ENCODE results near the gene MSI2.

The MSI2 gene

DNA sequence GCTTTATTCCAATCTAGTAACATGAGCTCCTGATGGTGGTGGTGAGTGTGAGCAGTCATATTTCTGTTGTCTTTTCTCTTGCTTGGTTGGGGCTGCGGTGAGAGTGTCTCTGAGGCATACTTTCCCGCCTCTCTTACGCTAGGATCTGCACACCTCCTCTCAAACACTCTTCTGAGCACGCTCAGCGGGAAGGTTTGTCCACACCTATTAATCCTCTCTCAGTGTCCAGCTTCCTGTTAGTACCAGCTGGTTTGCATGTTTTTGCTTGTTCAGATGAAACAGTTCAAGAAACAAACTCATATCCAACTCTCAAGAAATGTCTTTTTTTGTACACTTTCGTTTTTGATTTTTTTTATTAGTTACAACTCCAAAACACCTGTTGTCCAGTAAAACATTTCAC lies 399.2 kb downstream of the MSI2 start:
- no peak for DNase-seq

DNA sequence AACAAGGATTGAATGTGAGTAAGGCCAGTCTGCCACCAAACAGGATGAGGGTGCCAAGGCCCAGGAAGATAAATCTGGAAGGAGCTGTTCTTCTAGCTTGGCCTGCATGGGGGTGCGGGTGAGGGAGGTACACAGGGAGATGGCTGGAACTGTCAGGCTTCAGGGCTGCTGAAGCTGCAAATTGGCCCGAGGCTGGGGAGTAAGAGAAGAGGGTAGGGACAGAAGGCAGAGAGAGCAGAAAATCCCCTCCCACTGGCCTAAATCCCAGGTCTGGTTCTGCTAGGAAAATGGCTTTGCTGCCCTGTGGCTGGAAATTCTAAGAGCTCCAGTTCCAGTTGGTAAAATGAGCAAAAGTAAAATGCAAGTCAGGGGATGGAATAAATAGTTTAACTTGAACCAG lies 400.9 kb downstream of the MSI2 start:
- no peak for DNase-seq

DNA sequence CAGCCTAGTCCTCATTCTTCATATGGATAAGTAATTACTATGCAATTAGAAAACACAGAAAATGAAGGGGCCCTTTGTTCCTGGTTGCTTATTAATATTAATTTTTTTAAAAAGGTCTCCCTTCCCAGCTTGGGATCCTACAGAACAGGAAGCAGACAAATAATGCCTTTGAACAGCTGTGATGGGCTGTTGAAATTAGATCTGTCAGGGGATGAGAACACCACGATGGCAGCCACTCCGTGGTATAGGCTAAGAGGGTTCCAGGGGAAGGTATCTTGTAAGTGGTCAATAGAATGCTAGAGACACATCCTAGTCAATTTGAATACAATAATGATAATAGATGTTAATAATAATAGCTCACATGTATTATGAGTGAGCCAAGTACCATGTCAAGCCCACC lies 405.7 kb downstream of the MSI2 start:
- DNase-seq: no peak

DNA sequence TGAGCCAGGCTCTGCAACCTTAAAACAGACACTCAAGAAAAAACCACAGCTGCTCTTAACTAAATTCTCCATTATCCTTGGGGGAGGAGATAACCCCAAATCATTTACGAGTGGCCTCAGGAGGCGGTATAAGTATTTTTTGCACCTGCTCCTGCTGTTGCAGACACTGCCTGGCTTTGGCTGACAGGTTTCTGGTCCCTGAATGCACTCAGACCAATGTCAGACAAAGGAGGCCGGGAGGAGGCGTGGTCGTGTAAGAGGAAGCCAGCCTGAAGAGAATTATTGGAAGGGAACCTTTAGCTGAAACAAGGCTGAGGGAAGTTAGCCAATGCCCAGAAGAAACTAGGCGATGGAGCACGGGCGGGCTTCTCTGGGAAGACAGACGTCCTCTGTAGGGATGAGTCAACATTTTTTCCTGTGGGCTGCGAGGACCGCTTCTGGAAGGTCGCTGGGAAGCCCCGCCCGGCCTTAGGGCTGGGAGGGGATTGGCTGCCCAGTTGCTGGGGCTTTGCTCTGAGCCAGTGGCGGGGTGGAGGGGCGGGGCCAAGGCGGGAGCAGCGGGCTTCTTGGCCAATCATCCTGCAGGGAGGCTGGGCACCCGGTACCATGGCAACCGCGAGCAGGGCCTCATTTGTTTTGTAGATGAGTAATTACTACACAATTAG lies 406.5 kb downstream of the MSI2 start:
- DNase-seq: peak; percentile 39

GRCh38 chr17:57663326-57664070 lies 407.2 kb downstream of the MSI2 start:
- no peak for DNase-seq

GRCh38 chr17:57665128-57665527 lies 408.8 kb downstream of the MSI2 start:
- DNase-seq: no peak

DNA sequence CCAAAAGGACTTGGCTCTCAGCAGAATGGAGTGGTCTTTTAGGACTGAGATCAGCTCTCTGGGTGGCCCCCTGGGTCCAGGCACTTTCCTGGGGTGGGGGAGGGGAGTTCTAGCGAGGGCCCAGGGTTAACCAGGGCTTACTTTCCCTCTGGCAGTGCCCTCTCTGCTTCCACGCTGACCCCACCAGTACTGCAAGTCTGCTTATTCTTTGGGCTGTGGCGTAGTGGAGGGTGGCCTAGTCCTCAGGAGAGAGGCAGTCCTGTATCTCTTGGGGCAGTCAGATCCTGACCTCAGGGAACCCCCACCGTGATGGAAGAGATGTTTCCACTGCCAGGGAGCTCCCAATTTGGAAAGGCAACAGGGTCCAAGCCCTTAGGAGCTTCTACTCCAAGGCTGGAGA lies 409.4 kb downstream of the MSI2 start:
- no peak for DNase-seq

GRCh38 chr17:57666201-57666870 lies 410.0 kb downstream of the MSI2 start:
- DNase-seq: no peak

GRCh38 chr17:57666946-57667345 lies 410.6 kb downstream of the MSI2 start:
- DNase-seq: no peak

DNA sequence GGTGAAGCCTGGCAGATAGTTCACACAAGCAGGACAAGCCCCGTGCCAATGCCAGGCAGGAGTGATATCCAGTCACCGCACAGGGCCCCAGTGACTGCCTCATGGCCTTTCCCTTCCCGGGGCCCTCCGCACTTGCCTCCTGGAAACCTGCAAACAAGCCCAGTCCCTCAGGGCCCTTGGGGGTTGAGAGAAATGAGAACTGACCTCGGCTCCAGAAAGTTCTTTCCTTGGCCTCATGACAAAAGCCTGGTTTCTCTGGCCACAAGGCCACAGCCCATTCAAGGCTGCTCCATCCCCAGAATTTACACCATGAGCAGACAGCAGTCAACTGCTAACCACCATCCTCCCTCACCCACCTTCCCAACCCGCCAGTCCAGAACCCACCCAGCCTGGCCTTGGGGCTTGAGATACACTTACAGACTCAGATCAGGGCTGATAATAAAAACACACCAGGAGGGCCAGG lies 411.2 kb downstream of the MSI2 start:
- no peak for DNase-seq

DNA sequence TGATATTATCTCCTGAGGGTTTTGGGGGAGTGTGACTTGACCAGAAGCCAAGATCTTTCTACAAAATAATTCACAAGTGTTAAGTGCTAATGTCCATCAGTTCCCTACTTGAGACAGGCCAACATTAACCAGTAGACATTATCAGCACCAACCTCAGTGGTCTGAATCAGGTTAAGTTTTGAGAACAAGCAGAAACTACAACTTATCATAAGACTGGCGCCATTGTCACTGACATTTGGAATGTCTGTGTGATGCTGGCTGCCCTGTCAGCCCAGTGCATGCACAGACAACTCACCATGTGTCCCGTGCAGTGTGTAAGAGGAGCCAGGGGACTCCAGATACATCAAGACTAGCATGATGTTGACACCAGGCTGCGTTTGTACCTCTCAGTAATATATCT lies 412.0 kb downstream of the MSI2 start:
- no peak for DNase-seq

DNA sequence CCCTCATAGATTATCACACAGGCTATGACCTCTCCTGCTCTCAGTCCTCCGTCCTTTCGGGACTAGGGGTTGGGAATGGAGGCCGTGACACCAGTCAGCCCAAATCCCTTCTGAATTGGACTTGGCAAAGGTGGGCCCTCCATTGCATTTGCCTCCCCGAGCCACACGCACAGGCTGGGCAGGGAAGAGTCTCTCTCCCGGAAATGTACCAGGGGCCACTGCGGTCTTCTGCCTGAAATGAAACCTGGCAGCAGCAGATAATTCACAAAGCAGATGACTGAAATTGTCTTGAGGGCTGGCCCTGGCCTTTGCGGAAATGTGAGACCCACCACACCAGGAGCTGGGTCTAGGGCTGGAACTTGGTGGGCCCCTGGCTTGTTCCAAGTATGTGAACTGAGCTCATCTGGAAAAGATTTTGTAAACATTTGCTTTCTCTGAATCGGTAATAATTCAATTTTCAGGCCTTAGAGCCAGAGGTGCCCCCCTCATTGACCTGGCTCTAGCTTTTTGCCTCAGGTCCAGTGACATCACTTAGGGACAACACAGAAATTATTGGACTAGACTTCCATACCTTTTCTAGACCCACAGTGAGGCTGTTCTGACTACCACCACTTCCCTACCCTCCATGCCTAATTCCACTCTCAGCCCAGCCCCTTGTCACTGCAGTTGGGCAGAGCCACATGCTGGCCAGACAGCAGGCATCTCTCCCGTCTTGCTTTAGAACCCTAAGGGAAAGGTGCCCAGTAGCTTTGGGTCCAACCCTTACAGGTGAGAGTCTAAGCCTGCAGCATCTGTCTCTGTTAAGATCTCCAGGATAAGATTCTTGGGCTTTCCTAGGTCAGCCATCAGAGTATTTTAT lies 413.6 kb downstream of the MSI2 start:
- DNase-seq: no peak

DNA sequence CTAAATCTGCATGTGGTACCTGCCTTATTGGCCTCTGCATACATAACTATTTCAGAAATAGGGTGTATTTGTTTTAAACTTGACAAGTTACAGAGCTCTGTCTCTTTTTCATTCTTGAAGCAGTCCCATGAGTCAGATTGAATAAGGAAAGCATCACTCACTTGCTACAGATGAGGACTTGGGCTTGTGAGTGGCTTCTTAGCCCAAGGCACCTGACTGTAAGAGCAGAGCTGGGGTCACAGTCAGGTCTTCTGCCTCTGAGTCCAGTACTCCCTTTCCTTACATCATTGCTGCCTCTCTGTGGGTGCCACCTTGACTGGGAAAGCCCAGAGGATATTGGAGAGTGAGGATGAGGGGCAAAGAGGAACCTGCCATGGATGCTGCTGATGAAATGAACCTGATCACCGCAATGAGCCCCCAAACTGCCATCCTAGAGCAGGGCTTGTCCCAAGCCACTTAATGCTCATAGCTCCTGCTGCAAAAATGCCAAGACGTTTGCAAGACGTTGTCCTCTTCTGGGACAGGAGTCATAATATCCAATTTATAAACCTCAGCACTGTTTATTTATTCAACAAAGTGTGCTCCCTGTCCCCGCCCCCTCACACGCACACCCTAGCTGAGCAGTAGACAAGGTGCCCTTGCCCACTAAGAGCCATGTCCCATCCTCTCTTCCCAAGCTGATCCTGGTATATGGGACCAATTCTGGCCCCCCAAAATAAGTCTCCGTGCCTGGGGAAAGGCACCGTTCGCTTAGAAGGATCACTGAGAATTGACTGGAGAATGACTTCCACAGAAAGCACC lies 414.6 kb downstream of the MSI2 start:
- no peak for DNase-seq

DNA sequence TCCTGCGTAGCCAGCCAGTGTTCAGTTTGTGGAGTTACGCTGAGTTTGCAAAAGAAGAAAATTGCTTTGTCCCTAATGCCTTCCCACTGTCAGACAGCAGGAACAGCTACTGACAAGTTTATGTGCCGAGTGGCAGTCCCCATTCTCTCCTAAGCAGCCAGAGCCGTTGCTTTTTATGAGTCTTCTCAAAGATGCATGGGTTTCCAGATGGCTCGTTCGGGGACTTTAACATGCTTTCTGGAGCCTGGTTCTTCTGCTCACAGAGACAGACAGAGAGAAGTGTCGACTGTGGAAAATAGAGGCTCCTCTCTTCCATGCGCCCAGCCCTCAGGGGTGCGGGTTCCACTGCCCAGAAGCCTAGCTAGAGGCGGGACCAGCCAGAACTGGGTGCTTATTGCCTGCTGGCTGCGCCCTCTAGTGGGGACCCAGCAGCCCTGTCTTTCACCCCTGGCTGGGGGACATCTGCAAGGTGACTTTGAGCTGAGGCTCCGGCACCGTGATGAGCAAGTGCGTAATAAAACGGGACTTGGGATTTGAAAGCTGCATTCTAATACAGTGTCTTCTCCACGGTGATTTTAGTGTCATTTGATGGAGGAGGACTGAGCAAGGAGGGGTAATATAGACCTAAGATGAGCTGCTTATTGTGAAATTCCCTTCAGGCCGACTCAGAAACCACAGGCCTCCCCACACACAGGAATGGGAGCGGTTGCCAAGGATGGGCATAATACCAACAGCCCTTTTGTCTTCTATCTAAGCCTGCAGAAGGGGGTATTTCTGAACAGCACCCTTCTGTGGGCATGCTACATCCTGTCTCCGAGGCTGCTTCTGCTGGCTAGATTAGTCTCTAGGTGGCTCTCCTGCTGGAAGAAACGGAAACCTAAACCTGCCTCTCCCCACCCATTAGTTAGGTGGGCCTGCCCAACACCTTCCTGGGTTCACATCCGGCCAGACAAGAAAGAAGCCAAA lies 415.6 kb downstream of the MSI2 start:
- DNase-seq: peak; percentile 73

DNA sequence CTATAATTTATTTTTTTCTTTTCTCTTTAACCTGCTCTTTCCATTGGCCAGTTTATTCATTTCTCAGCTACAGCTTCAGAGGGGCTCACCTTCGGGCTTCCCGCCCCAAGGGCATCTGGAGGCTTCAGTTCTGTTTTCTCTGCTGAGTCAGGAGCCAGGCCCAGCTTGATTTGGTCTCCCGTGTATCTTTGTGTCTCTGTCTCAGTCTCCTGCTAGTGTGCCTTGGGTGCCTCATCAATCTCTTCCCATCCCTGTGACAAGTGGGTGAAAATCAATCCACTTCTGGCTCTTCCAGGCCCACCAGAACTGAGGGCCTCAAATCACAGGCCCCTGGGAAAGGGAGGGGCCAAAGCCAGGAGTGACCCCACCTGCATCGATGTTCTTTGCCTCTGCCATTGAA lies 416.6 kb downstream of the MSI2 start:
- DNase-seq: no peak

- no peak for DNase-seq
Measured at GRCh38 chr17:57674894-57675293, 418.6 kb downstream of the MSI2 start.

- no peak for DNase-seq
Measured at GRCh38 chr17:57675427-57676387, 419.4 kb downstream of the MSI2 start.

DNA sequence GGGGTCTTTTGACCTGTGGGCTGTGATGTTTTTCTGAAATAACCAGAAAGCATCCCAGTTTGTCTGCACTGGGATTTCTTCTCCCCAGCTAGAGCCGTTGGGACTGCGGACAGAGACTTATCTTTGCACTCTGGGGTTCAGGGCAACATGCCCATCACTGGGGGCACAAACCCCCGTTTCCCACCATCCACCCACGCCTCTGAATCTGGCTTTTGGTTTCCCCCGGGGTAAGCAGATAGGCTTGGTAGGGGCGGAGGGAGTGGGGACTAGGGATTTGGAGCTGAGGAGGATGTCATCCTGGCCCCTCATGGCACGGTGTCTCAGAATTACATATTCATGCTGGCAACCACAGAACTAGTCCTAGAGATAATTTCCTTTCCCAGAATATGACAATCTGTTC lies 420.2 kb downstream of the MSI2 start:
- no peak for DNase-seq

DNA sequence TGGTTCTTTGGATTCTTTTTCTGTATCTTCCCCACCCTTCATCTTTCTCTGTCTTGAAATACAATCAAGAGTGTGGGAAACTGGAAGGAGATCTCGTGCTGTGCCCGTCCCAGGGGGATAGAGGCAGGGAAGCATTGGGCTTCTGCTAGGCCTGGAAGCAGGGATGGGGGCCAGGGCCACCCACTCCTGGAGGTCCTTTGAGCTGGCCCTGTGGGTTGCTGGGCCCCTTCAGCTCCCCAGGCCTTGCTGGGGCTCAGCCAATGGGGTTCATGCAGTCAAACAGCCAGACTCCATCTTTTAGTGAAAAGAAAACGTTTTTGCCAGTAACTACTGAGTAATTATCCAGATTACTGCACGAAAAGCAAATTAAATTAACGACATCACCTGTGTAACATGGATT lies 421.0 kb downstream of the MSI2 start:
- no peak for DNase-seq

DNA sequence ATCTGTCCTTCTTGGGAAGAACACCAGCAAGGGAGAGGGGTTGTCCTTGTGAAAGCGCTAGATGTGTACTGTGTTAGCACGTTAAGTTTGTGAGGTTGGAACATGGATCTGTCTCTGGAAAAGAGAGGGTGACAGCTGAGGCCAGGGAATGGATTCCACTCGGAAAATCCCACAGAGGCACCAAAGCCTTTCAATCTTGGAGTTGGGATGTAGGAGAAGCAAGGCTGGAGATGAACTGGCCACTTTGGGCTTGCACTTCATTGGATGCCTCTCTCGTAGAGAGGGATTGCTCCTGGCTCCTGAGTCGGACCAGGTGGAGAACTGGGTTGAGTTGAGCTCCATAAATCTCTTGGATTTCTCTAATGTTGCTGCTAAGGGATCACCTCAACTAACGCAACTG lies 421.5 kb downstream of the MSI2 start:
- DNase-seq: no peak
